Transverse colon (tissue), 4 donors: Measurements from ENCODE around the gene SEMA3A.

ENCODE experiments used
- CTCF ChIP-seq, 5 experiments: fragments of 200-600 bp in 3 of 5; fragments of 450-650 bp in 2 of 5; sonication (generic) in 3 of 5; IDR thresholded peaks; 1 replicate in 2 of 5; 2 replicates in 3 of 5; pipeline ENCODE4 v1.5.1; 2016 to 2017; ENCODE audit warnings: antibody characterized with exemption in 5 of 5, inconsistent platforms in 3 of 5, mild to moderate bottlenecking in 2 of 5, moderate library complexity in 1 of 5
- EP300 ChIP-seq: sonication (generic); formaldehyde crosslinking; IDR thresholded peaks from one replicate; pipeline ENCODE4 v1.6.1; 2017; ENCODE audit warnings: antibody characterized with exemption, low read depth
- POLR2A ChIP-seq: fragments of 450-650 bp; IDR thresholded peaks from one replicate; pipeline ENCODE4 v1.6.1; 2016; ENCODE audit warnings: antibody characterized with exemption, mild to moderate bottlenecking, moderate library complexity
- POLR2AphosphoS5 ChIP-seq, 3 donors: sonication (generic); formaldehyde crosslinking; IDR thresholded peaks; one replicate each; pipeline ENCODE4 v1.6.1; 2016; ENCODE audit warnings: antibody characterized with exemption in 3 of 3

- TF ChIP-seq POLR2AphosphoS5 (IDR thresholded peaks at IDR 0.05) (no peak), CTCF (IDR thresholded peaks at IDR 0.05) (no peak), POLR2A (no peak), EP300 (no peak)
Observed at GRCh38 chr7:84161398-84161797, 33.2 kb downstream of the SEMA3A start.
